ELR (cell line): ENCODE data around the gene SLC29A1.

Experiments used
- DNase-seq: peaks from one replicate; pipeline ENCODE4 v3.0.0-alpha.2; 2015; ENCODE audit warnings: low read depth

Gene SLC29A1

DNA sequence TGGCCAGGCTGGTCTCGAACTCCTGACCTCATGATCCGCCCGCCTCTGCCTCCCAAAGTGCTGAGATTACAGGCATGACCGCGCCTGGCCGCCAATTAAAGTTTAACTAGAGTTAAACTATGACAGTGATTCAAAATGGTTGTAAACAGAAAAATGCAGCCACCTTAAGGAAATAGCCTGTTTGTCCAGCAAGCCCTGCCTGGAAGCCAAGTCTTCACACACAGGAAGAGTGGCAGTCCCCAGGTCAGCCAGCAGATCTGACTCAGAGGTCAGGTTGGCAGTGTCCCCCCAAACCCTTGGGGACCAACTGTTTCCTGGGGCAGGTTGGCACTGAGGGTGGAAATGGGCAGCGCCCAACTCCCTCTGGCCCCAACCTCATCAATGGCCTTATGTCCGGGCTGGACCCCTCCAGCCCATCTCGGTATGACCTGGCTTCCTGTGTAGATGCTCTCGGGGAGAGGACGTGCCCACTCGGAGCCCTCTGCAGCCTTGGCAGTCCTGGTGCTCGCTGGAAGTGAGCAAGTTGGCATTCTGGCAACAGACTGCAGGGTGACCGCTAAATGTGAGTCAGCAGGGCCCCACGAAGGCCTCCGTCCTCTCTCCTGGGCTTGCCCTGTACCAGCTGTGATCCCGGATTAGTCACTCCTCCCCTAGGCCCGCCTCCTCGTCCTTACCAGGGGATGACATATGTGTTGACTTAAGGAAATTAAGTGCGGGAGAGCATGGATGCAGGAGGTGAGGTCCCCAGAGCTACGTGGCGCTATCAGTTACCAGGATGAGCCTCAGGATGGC is 13.8 kb downstream of the SLC29A1 start:
- peak; percentile 99 for DNase-seq

DNA sequence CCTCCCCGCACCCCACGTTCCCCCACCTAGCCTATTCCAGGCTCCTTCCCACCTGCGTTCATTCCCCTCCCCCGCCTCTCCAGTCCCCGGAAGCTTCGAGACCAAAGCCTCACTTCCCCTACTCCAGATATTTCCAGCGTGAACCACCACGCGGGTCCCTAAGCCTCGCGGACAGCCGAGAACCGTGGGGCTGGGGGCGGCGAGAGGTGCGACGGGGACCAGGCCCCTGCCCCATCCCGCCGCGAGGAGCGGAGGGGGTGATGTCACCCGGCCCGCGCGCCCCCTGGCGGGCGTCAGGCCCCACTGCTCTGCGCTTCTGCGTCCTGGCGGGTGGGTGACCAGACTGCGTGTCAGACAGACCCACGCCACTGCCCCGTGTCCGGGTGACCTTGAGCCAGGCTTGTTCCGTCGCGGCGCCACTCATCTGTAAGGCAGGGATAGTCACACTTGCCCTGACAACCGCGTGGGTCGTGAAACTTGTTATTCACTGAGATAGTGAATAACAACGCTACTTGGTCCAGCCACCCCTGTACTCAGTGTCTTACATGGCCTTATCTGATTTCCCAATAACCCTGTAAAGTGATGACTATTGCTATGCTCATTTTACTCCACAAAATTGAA is 14.5 kb downstream of the SLC29A1 start:
- peak; percentile 79 for DNase-seq

DNA sequence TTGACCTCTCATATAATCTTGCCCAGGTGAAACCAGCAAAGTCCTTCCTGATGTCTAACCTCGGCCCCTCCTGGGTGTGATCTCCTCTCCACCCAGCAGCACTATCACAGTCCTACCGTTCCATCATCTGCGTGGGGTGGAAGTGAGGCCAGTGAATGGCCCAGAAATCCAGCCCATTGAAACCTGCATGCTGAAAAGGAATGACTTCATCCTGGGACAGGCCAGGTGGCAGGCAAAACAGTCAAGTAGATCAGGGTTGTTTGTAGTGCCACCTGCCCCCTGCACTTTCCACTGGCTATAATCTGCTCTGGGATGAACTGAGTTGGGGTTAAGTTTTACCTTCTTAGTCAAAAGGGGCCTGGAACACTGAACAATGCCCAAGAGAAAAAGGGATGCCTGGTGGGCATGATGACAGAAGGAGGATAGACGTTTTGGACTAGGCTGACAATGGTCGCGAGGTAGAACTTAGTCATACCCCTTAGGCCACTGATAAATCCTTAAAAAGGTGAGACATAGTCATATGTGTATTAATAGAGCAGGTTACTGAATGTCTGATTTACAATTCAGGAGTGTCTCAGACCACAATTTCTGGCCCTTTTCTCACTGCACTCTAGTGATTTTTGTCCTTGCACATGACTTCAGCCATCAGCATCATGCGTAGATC is 15.4 kb downstream of the SLC29A1 start:
- no peak for DNase-seq

DNA sequence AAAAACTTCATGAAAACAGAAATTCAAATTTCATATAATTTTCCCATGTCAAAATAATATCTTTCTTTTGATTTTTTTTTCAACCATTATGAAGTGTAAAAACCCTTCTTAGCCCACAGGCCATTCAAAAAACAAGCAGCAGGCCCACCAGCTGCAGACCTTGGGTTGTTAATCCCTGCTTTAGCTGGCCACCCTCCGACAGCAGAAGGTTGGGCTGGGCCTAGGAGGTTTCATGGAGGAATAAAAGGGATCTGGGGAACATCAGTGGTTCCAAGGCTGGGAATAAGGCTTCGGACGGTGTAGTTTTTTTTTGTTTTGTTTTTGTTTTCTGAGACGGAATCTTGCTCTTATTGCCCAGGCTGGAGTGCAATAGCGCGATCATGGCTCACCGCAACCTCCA is 19.9 kb downstream of the SLC29A1 start:
- DNase-seq = no peak

DNA sequence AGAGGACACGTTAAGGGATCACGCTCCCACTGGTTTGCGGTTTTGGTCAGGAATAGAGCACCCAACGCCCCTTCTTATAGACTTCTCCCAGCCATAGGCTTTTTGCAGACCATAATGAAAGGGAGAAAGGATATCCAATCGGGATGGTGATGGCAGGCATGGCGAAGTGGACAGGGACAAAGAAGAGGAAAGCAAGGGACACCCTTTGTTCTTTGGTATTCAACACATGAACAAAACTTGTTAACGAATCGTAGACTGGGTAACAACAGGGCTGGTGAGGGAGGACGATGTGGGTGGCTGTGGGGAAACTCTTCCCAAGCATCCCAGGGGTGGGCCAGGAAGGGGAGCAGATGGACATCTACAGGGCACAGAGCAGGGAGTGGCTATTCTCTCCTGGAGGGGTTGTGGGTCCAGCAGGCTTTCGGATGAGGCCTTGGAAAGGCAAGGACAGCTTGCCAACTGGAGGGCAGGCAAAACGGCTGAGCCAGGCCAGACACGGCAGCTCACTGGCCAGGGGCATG is 22.1 kb downstream of the SLC29A1 start:
- DNase-seq = no peak

DNA sequence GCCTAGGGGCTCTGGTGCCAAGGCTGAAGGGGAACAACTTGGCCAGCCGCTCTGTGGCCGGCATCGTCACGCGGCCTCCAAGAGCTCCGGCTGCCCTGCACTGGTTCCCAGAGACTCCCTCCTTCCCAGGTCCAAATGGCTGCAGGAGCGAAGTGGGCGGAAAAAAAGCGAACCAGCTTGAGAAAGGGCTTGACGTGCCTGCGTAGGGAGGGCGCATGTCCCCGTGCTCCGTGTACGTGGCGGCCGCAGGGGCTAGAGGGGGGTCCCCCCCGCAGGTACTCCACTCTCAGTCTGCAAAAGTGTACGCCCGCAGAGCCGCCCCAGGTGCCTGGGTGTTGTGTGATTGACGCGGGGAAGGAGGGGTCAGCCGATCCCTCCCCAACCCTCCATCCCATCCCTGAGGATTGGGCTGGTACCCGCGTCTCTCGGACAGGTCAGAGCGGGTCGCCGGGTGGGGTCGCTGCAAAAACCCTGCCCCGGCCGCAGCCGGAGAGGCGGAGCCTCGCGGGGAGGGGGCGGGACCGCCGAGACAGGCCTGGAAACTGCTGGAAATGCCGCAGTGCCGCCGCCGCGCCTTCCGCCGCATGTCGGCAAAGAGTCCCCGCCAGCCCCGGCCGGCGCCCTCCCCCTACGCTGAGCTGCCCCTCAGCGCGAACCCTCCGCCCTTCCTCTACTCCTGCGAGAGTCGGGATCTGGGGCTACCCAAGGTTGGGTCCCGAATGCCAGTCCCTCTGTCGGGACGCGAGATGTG is 22.7 kb downstream of the SLC29A1 start:
- DNase-seq = peak; percentile 84

DNA sequence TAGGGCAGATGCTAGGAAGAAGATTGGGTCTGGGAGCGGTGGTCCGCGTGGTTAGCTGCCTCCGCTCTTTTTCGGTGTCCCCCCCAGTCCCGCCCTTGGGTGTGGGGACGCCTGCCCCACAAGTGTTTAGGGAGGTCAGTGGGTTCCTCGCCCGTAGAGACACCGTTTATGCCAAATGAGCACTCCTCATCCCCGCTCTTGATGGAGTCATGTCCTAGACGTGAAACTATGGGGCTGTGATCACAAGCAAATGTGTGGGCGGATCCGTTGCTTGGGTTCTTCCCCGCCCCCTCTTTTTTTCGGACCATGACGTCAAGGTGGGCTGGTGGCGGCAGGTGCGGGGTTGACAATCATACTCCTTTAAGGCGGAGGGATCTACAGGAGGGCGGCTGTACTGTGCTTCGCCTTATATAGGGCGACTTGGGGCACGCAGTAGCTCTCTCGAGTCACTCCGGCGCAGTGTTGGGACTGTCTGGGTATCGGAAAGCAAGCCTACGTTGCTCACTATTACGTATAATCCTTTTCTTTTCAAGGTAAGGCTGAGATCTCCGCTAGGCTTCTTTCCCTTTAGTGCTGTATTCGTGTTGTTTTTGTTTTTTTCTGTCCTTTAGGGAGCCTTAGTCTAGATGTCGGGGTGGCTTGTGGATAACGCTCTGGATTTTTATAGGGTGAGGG is 23.4 kb downstream of the SLC29A1 start, which contains the start of gene HSP90AB1:
TSS of gene HSP90AB1 (plus strand) at position 439 of the 675 bp plus-strand sequence. CDS start 1,529 bp downstream, outside the sequence.
- peak; percentile 100 for DNase-seq

DNA sequence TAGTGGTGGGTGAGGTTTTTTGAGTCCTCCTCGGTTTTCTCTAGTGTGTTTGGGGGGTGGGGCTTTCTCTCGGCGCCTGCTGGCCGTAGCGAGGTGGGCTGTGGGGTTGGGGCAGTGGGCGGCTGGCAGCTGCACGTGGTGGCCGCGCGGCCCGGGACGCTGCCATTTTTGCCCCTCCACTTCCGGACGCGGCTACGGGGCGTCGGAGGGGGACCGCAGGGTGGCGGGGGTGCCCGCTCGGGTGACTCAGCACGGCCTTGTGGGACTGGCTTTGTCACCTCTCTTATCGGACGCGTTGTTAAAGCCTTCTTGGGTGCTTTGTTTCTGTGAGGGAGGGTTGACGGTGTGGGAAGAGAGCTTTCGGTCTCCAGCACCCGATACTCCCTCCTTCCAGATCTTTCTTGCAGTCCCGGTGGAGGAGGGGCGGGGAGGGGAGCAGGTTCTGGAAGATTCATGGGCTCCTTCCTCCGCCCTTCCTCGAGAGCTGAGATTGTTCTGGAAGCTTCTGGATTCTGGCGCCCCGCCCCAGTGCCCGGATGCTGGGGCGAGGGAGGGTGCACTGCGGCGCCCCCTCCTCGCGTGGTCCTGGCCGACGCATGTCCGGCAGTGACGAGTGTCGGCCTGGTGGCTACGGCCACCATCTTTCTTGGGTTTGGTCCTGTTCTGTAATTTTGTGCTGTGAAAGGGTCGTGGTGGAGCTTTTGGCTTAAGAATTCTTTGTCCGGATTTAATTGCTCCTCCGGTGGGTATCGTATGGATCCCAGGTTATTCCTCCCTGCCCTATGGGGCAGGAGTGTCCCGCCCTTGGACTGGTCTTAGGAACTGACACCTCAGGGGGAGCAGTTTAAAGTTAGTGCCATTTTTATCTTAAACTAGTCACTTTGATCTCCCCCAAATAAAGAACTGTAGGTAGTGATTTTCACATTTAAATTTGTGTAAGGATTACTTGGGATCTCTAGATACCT is 24.2 kb downstream of the SLC29A1 start:
- DNase-seq = peak; percentile 71

DNA sequence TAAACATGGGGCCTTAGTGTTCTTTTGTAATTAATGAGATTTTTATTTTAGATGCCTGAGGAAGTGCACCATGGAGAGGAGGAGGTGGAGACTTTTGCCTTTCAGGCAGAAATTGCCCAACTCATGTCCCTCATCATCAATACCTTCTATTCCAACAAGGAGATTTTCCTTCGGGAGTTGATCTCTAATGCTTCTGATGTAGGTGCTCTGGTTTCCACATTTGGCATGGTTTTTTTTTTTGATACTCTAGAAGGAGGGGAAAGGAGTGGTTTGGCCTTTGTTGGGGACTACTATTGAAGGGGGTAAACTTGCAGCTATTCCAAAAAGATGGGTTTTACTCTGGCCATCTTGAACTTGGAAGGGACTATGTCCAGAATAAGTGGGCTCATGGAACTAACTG is 25.2 kb downstream of the SLC29A1 start:
- no peak for DNase-seq

DNA sequence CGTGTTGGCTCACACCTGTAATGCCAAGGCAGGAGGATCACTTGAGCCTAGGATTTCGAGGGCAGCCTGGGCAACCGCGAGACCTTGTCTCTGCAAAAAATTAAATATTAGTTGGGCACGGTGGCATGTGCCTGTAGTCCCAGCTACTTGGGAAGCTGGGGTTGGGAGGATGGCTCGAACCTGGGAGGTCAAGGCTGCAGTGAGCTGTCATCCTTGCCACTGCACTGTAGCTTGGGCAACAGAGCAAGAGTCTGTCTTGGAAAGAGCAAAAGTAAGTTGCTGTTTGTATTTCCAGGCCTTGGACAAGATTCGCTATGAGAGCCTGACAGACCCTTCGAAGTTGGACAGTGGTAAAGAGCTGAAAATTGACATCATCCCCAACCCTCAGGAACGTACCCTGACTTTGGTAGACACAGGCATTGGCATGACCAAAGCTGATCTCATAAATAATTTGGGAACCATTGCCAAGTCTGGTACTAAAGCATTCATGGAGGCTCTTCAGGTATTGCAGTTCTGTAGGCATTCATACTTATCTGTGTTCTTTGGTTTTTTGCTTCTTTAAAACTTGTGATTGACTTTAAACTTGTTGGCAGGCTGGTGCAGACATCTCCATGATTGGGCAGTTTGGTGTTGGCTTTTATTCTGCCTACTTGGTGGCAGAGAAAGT is 25.8 kb downstream of the SLC29A1 start:
- DNase-seq = no peak

DNA sequence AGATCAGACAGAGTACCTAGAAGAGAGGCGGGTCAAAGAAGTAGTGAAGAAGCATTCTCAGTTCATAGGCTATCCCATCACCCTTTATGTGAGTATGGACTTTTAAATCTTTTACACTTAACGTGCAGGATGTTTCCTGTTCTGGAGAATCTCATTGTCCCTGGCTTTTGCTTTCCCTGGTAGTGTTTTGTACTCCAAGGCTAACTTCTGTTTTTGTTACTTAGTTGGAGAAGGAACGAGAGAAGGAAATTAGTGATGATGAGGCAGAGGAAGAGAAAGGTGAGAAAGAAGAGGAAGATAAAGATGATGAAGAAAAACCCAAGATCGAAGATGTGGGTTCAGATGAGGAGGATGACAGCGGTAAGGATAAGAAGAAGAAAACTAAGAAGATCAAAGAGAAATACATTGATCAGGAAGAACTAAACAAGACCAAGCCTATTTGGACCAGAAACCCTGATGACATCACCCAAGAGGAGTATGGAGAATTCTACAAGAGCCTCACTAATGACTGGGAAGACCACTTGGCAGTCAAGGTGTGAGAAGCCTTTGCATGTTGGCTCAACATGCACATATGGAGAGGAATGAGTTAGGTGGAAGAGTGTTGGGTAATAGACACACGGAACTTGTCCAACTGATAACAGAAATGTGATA is 26.8 kb downstream of the SLC29A1 start:
- DNase-seq = no peak

DNA sequence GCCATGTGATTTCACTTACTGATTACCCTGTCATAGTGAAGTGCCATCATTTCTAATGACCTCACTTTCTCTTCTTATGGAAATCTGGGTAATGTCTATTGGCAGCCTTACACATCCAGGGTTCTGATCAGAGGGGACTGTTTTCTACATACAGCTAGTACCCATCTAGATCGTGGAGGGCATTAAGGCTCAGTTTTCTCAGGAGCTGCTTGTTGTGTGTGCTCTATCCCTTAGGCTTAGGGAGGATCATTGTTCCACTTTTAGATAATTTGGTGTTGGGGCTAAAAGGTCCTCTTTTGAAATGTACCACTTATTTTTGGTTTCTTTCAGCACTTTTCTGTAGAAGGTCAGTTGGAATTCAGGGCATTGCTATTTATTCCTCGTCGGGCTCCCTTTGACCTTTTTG is 27.3 kb downstream of the SLC29A1 start:
- DNase-seq = no peak

DNA sequence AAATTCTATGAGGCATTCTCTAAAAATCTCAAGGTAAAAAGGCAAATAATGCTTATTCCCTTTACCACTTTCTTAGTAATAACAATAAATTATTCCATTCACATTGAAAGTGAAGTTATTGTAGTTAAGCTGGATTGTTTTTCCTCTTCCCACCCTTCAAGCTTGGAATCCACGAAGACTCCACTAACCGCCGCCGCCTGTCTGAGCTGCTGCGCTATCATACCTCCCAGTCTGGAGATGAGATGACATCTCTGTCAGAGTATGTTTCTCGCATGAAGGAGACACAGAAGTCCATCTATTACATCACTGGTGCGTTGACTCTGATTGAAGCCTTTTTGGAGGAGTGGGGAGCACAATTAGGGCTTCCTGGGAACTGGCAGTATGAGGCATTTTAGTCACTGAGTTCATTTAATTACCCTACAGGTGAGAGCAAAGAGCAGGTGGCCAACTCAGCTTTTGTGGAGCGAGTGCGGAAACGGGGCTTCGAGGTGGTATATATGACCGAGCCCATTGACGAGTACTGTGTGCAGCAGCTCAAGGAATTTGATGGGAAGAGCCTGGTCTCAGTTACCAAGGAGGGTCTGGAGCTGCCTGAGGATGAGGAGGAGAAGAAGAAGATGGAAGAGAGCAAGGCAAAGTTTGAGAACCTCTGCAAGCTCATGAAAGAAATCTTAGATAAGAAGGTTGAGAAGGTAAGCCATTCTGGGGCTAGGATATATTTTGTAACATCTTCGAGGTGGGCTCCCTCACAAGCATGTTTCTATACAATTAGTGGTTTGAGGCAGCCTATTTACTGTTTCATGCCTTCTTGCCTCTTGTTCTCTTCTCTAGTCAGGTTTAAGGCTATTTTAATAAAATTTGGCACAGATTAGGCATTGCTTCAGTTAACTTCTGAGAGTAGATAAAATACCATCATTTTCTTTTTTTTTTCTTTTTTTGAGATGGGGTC is 28.5 kb downstream of the SLC29A1 start:
- no peak for DNase-seq

DNA sequence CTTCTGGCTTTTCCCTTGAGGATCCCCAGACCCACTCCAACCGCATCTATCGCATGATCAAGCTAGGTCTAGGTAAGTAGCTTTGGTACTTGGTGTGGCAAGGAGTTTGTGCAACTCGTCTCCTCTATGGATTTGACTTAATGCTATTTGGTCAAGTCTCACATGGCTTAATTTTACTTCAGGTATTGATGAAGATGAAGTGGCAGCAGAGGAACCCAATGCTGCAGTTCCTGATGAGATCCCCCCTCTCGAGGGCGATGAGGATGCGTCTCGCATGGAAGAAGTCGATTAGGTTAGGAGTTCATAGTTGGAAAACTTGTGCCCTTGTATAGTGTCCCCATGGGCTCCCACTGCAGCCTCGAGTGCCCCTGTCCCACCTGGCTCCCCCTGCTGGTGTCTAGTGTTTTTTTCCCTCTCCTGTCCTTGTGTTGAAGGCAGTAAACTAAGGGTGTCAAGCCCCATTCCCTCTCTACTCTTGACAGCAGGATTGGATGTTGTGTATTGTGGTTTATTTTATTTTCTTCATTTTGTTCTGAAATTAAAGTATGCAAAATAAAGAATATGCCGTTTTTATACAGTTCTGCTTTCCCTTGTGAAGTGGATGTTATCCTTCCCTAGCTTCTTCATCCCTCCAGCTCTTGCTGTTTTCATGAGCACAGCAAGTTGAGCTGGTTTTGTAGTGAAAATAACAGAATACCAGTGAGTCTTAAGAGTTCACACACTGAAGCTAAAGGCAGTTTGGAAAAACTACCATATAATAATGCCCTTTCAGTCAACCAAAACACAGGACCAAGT is 30.1 kb downstream of the SLC29A1 start:
- DNase-seq = peak; percentile 73

DNA sequence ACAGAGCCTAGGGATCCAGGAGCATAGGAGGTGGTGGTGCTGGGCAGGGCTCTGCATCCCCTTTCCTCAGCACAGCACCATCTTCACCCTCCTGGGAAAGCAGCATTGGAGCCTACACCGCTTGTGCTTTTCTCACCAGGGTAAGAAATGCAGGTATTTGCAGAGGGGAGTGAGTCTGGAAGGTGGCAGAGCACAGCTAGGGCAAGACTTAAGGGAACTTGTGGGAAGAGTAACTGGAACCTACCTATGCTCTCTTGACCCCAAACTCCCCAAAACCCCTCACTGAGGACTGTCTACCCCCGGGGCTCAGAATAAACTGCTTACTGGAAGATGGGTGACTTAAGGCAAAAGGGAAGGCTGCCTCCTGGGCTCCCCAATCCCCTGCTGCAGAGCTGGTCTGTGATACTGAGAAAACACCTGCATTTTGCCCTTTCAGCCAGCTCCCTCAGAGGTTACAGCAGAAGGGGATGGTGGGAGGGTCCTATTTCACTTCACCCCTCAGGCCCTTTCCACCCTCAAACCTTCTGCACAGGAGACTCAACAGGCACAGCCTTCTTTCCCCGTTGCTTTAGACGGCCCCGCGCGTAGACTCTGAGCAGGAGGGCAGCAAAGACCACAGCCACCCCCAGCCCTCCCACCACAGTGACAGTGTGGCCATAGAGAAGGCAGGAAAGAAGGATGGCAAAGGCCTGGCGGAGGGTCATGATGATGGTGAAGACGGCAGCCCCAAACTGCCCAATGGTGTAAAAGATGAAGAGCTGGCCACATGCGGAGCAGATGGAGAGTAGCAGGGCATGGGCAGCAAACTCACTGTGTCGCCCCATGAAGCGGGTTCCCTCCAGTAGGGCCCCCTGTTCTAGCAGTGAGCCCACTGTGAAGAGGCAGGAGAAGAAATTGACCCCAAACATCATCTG is 31.1 kb downstream of the SLC29A1 start:
- peak; percentile 42 for DNase-seq
